CD4-positive, alpha-beta T cell (primary cell): ENCODE results near the gene NAA30. TPM values are rescaled to one million over a fixed set of nuclear protein-coding genes. Genes with fewer than 3 reads are reported as not detected.

Experiments
- ATAC-seq: fragments of 200-7000 bp; cut with Tn5 transposase; one replicate; pipeline ENCODE4 v1.10.0; 2022; ENCODE audit warnings: mild to moderate bottlenecking; ENCODE audit not compliant: poor library complexity
- CTCF ChIA-PET: fragments of 350-600 bp; sonication (Branson Sonifier 250); formaldehyde crosslinking; loops from one replicate; lab custom pipeline; 2021; ENCODE audit warnings: antibody characterized with exemption, inconsistent platforms; lab: Charles Lee
- POLR2A ChIA-PET: fragments of 350-600 bp; sonication (Branson Sonifier 250); formaldehyde crosslinking; loops from one replicate; lab custom pipeline; 2021; ENCODE audit warnings: antibody characterized with exemption, inconsistent platforms; lab: Charles Lee
- DNase-seq, 14 experiments: peaks; one replicate each; pipeline ENCODE4 v3.0.0-alpha.2; 2013 to 2020; ENCODE audit warnings: mixed read lengths in 2 of 14
- H3K27ac ChIP-seq, 2 donors: one replicate each; pipeline versions ENCODE4 v1.5.1 to v1.7.0; 2013; ENCODE audit warnings: low read length in 2 of 2, low read depth in 1 of 2, mild to moderate bottlenecking in 1 of 2
- H3K27me3 ChIP-seq, 2 experiments: 1 replicate in 1 of 2; 2 replicates in 1 of 2; pipeline versions ENCODE4 v1.6.1 to v1.7.0; 2013; ENCODE audit warnings: low read length in 2 of 2, control low read depth in 1 of 2, mild to moderate bottlenecking in 1 of 2, moderate library complexity in 1 of 2; ENCODE audit not compliant: insufficient read depth in 2 of 2, control insufficient read depth in 1 of 2
- H3K36me3 ChIP-seq: one replicate; pipeline ENCODE4 v1.6.1; 2013; ENCODE audit warnings: low read length, control low read depth; ENCODE audit not compliant: insufficient read depth
- H3K4me1 ChIP-seq: one replicate; pipeline ENCODE4 v1.6.1; 2013; ENCODE audit warnings: low read length, control low read depth; ENCODE audit not compliant: insufficient read depth
- H3K4me3 ChIP-seq: one replicate; pipeline ENCODE4 v1.5.1; 2013; ENCODE audit warnings: mild to moderate bottlenecking, low read length, moderate library complexity
- H3K9me3 ChIP-seq, 2 experiments: 1 replicate in 1 of 2; 2 replicates in 1 of 2; pipeline versions ENCODE4 v1.6.1 to v1.7.0; 2013; ENCODE audit warnings: low read length in 2 of 2, mild to moderate bottlenecking in 2 of 2, control low read depth in 1 of 2, moderate library complexity in 1 of 2; ENCODE audit not compliant: control insufficient read depth in 1 of 2, insufficient read depth in 1 of 2
- H3K27ac Mint-ChIP-seq: one replicate; pipeline ENCODE4 v1.8.0; 2020; ENCODE audit warnings: mixed read lengths
- H3K27me3 Mint-ChIP-seq: one replicate; pipeline ENCODE4 v1.8.0; 2021; ENCODE audit warnings: mixed read lengths
- H3K36me3 Mint-ChIP-seq: one replicate; pipeline ENCODE4 v1.8.0; 2021; ENCODE audit warnings: low read depth, mixed read lengths
- H3K4me1 Mint-ChIP-seq: one replicate; pipeline ENCODE4 v1.8.0; 2021; ENCODE audit warnings: low read depth, mixed read lengths
- H3K4me3 Mint-ChIP-seq: one replicate; pipeline ENCODE4 v1.8.0; 2020; ENCODE audit warnings: mild to moderate bottlenecking, mixed read lengths
- H3K9me3 Mint-ChIP-seq: one replicate; pipeline ENCODE4 v1.8.0; 2020; ENCODE audit warnings: mixed read lengths
- intact Hi-C, 2 experiments: fragments of 100-400 bp; cut with DNase I in 1 of 2; cut with micrococcal nuclease in 1 of 2; formaldehyde crosslinking; loops; one replicate each; pipeline versions ENCODE4 v1.15.1 to v1.9.0; 2023 to 2025; cut with DNase I, micrococcal nuclease
- total RNA-seq, 174 experiments: library from RNA in 2 of 174; stranded (reverse) in 2 of 174; gene quantifications; one replicate each; pipeline ENCODE4 v1.2.3 and lab custom pipeline; 2021 to 2026
- TF ChIP-seq, protein P1 (sequence below): fragments of 200-600 bp; IDR thresholded peaks from one replicate; pipeline ENCODE4 v1.8.0; 2022; ENCODE audit warnings: antibody characterized with exemption, mild to moderate bottlenecking

Gene NAA30
- total RNA-seq, 2 experiments from 2014 or later: 25.8 to 27.7 TPM

DNA sequence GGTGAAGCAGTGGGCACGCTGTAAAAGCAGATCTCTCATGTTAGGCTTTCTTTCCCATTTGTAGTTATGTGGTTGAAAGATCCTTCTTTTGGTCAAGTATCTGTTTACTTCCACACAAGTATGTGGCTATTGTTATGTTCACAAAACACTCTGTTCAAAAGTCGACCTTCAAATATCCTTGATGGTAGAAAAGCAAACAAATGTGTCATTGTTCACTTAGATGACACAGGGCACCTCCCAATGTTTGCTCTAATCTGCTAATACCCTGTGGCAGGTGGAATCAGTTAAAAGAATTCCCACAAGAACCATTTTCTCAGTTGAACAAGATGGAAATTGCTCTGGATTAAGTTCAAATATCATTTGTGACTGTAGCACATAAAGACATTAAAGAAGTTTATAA is 43.6 kb upstream of the NAA30 start:
- CTCF ChIA-PET: no interaction called here
- no peaks in the 10 kb centered on the region for H3K36me3 ChIP-seq
- H3K4me3 Mint-ChIP-seq: no peak overlapping the region
- H3K4me1 ChIP-seq: no peaks in the 10 kb centered on the region
- H3K4me1 Mint-ChIP-seq: no peaks in the 10 kb centered on the region
- H3K9me3 Mint-ChIP-seq: no peaks in the 10 kb centered on the region
- H3K4me3 ChIP-seq: no peak overlapping the region
- intact Hi-C loops: no loop called here
- H3K27ac Mint-ChIP-seq: no peak overlapping the region
- TF ChIP-seq, protein P1, sequence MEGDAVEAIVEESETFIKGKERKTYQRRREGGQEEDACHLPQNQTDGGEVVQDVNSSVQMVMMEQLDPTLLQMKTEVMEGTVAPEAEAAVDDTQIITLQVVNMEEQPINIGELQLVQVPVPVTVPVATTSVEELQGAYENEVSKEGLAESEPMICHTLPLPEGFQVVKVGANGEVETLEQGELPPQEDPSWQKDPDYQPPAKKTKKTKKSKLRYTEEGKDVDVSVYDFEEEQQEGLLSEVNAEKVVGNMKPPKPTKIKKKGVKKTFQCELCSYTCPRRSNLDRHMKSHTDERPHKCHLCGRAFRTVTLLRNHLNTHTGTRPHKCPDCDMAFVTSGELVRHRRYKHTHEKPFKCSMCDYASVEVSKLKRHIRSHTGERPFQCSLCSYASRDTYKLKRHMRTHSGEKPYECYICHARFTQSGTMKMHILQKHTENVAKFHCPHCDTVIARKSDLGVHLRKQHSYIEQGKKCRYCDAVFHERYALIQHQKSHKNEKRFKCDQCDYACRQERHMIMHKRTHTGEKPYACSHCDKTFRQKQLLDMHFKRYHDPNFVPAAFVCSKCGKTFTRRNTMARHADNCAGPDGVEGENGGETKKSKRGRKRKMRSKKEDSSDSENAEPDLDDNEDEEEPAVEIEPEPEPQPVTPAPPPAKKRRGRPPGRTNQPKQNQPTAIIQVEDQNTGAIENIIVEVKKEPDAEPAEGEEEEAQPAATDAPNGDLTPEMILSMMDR: no peak
- POLR2A ChIA-PET: no interaction called here
- no peaks in the 10 kb centered on the region for H3K9me3 ChIP-seq
- no peaks in the 10 kb centered on the region for H3K36me3 Mint-ChIP-seq
- H3K27me3 ChIP-seq: peaks cover 4 to 5% of the 10 kb centered on the region in 2 experiments
- no peak for ATAC-seq
- no peak for DNase-seq
- H3K27ac ChIP-seq: no peak overlapping the region
- H3K27me3 Mint-ChIP-seq: peaks cover 38% of the 10 kb centered on the region

GRCh38 chr14:57352396-57353170 is 37.8 kb upstream of the NAA30 start:
- Mint-ChIP-seq H3K36me3 (no peaks in the 10 kb centered on the region), H3K27ac (no peak overlapping the region), H3K4me3 (no peak overlapping the region), H3K27me3 (peaks cover 53% of the 10 kb centered on the region), H3K9me3 (no peaks in the 10 kb centered on the region), H3K4me1 (no peaks in the 10 kb centered on the region)
- H3K36me3 ChIP-seq: no peaks in the 10 kb centered on the region
- CTCF ChIA-PET: no interaction called here
- no peak overlapping the region for H3K4me3 ChIP-seq
- POLR2A ChIA-PET: interaction anchor here (0.7 kb wide), 1 partner anchor 37 kb away, joined by 3 read pairs; no protein-coding TSS in a partner anchor
- no peaks in the 10 kb centered on the region for H3K9me3 ChIP-seq
- ATAC-seq (no peak), DNase-seq (no peak)
- peaks cover 3 to 4% of the 10 kb centered on the region in 2 experiments for H3K27me3 ChIP-seq
- intact Hi-C loops: no loop called here
- H3K4me1 ChIP-seq: no peaks in the 10 kb centered on the region
- H3K27ac ChIP-seq: no peak overlapping the region
- TF ChIP-seq, protein P1: no peak

- intact Hi-C loops: no loop called here
- DNase-seq (no peak), ATAC-seq (no peak)
- Histone ChIP-seq H3K27me3 (peaks cover 3 to 4% of the 10 kb centered on the region in 2 experiments), H3K9me3 (no peaks in the 10 kb centered on the region), H3K4me3 (no peak overlapping the region), H3K27ac (no peak overlapping the region), H3K36me3 (no peaks in the 10 kb centered on the region), H3K4me1 (no peaks in the 10 kb centered on the region)
- ChIA-PET POLR2A (no interaction called here), CTCF (no interaction called here)
- H3K36me3 Mint-ChIP-seq: no peaks in the 10 kb centered on the region
- no peak overlapping the region for H3K27ac Mint-ChIP-seq
- TF ChIP-seq, protein P1: no peak
- H3K4me1 Mint-ChIP-seq: no peaks in the 10 kb centered on the region
- H3K4me3 Mint-ChIP-seq: no peak overlapping the region
- H3K9me3 Mint-ChIP-seq: no peaks in the 10 kb centered on the region
- peaks cover 48% of the 10 kb centered on the region for H3K27me3 Mint-ChIP-seq
These were observed 35.1 kb upstream of the NAA30 start for GRCh38 chr14:57355081-57355800.
